HTR-8/SVneo (cell line): ENCODE results near the gene MEPCE.

Experiments used
- DNase-seq: peaks from one replicate; pipeline ENCODE4 v3.0.0; 2011; ENCODE audit warnings: low spot score, mixed read lengths; ENCODE audit not compliant: insufficient read length
- FAIRE-seq: peaks from 2 replicates; lab custom pipeline; 2011; peaks lifted over from hg19 to GRCh38; lab: Jason Lieb, UNC

MEPCE gene

DNA sequence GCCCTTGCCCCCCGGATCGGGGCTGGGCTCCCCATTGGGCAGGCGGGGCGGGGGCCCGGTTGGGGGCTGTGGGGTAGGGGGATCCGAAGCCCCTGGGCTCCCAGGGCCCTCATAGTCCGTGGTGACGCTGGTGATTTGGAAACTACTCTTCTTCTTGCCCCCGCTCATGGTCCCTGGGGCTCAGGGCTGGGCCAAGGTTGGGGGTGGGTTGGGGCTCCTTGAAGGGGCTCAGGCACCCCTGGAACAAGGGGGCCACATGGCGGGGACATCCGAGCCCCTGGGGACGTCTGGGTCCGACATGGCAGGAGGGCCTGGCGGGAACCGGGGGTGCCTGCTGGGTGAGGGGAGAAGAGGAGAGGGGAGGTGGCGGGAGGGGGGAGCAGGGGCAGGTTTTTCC is 48.2 kb downstream of the MEPCE start:
- FAIRE-seq = no peak
- DNase-seq = no peak

GRCh38 chr7:100478958-100479660 is 49.5 kb downstream of the MEPCE start, which contains the start of gene TSC22D4:
TSC22D4 (minus strand) TSS chr7:100479214; CDS start chr7:100478038, 1,176 bp downstream.
- peak; percentile 83 for DNase-seq
- no peak for FAIRE-seq

DNA sequence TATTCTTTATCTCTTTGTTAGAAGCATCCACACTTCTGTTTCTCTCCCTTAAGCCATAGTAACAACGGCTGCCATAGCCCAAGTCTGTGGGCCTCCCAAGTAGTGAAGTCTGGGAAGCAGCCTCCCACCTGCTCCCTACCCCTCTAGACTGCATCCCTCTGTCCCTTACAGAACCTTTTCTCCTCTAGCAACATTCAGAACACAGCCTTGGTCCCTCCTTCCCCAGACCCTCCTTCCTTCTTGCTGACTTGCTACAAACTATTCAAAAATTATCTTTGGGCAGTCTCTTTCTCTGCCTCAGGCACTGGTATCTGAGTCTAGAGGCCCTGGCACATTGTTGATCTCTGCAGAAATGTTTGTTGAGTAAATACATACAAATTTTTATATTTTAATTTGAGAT is 51.8 kb downstream of the MEPCE start:
- DNase-seq (no peak), FAIRE-seq (no peak)

GRCh38 chr7:100482728-100483089 is 53.1 kb downstream of the MEPCE start:
- FAIRE-seq (no peak), DNase-seq (no peak)

- DNase-seq (peak; percentile 51), FAIRE-seq (no peak)
Measured at GRCh38 chr7:100483090-100483721, 53.6 kb downstream of the MEPCE start.
